VCaP (cell line): ENCODE data around the gene GPR132.

Source experiments
- H3K27ac ChIP-seq: fragments of 450-650 bp; 2 replicates; pipeline ENCODE4 v1.5.1; 2017
- TF ChIP-seq, protein P1 (sequence below): fragments of 450-650 bp; conservative IDR thresholded peaks from 2 replicates; pipeline ENCODE4 v1.5.1; 2017; ENCODE audit warnings: mild to moderate bottlenecking, moderate library complexity

The GPR132 gene

DNA sequence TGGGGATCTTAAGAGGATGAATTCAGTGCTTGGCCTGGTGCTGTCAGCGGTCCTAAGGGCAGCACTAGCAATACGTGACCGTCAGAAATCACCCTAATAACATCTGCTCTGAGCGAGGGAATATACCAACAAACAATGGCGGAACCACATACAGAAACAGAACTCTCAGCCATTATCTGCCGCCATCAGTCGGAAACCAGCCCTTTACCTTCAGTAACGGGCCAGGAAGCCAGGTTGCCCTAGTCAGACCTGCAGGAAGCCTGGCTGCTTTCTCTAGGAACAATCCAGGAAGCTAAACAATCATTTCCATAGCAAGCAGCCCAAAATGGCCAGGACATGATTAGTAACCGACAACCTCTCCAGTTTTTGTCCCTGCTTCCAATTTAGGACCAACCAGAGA, 50.0 kb downstream of the GPR132 start:
- TF ChIP-seq, protein P1, sequence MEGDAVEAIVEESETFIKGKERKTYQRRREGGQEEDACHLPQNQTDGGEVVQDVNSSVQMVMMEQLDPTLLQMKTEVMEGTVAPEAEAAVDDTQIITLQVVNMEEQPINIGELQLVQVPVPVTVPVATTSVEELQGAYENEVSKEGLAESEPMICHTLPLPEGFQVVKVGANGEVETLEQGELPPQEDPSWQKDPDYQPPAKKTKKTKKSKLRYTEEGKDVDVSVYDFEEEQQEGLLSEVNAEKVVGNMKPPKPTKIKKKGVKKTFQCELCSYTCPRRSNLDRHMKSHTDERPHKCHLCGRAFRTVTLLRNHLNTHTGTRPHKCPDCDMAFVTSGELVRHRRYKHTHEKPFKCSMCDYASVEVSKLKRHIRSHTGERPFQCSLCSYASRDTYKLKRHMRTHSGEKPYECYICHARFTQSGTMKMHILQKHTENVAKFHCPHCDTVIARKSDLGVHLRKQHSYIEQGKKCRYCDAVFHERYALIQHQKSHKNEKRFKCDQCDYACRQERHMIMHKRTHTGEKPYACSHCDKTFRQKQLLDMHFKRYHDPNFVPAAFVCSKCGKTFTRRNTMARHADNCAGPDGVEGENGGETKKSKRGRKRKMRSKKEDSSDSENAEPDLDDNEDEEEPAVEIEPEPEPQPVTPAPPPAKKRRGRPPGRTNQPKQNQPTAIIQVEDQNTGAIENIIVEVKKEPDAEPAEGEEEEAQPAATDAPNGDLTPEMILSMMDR: no peak
- H3K27ac ChIP-seq: peak overlapping the region; percentile 41; the same call in 1 of the 2 replicates

DNA sequence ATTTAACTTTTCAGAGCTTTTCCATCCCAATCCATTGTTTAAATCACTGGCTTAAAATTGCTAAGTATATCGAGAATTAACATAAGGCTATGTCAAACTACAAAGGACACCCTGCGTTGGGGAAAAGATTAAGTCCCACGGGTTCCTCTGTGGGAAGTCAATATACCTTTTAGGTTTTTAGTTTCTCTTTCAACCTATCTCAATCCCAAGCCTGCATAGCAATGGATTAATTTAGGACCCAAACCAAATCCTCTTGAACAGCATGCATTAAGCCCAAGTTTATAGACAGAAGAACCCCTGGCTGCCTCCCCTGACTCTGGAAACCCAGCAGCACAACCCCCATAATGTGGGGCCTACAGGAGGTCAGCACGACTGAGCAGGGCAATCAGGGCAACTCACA, 50.6 kb downstream of the GPR132 start:
- TF ChIP-seq, protein P1: no peak
- H3K27ac ChIP-seq: peak overlapping the region; percentile 37

DNA sequence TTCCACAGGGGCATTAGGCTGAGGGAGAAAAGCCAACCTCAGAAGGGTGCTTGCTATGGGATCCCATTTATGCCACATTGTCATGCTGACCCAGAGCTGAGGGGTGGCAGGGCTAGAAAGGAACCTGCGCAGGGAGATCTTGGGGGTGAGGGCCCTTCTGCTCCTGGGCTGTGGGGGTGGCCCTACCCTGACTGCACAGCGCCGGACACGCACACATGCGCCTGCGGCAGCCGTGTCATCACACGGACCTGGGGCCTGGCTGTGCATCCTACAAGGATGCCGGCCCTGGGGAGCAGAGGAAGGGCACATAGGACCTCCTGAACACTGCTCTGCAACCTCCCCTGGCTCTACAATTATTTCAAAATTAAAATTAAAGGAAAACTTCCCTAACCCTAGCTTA, 51.2 kb downstream of the GPR132 start:
- peak overlapping the region; percentile 37 for H3K27ac ChIP-seq
- TF ChIP-seq, protein P1: no peak

DNA sequence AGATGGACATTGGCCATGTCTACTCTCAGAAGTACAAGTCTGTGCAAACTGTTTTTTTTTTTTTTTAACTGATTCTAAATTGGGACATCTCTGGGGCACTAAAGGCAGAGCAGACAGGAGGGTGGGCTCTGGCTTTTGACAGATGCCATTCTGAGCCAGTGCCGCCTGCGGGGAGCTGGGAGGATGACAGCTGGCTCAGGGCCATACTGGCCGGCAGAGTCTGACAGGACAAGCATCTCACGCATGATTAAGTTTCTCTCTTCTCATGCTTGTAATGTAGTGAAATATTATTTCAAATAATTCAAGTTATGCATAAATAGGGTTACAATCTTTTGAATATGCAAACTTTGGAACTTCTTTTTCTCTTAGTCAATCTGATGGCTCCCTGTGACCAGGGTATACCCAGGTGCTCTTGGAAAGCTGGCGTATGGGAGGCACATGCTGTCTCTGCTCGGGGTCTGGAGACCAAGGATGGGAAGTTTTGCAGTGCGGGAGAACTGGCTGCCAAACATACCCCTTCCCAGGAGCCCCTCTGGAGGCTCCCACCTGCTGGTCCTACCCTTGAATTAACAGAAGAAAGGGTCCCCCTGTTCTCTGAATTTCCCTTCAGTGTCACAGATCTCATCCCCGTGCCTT, 52.0 kb downstream of the GPR132 start:
- H3K27ac ChIP-seq: peak overlapping the region; percentile 37
- TF ChIP-seq, protein P1: no peak; the same call in 1 of the 2 replicates

DNA sequence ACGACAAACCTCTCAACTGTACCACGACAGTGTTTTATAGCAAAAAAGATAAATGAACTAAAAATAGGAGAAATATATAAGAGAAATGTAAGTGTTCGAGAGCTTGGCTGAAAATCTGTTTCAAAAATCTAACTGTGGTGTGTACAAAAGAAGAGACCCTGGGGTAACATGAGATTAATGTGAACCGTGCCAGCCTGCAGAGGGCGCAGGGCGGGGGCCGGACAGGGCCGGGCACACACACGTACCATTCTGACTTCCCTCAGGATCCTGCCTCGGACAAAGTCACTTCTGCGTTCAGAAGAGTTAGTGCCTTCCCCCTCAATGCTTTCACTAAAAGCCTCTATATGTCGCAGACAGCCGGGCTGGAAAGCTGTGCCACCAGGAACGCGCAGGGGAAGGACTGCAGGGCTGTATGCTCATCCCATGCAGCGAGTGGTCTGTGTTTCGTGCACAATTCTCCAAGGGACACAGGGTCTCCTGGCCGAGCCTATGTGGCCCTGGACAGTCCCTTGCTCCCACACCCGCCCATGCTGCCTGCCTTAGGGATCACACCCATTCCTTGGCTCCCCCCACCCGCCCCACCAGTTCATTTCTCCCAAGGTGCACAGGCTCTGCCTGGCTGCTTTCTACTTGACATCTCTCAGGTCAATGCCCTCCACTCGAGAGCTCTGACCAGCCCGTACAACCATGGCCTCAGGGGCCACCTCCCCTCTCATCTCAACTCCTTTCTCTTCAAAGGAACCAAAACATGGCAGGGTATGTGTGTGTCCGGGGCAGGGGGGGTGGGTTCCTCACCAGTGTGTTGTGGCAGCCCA, 52.9 kb downstream of the GPR132 start:
- TF ChIP-seq, protein P1: peak; percentile 67
- peak overlapping the region; percentile 37; the same call in 1 of the 2 replicates for H3K27ac ChIP-seq

DNA sequence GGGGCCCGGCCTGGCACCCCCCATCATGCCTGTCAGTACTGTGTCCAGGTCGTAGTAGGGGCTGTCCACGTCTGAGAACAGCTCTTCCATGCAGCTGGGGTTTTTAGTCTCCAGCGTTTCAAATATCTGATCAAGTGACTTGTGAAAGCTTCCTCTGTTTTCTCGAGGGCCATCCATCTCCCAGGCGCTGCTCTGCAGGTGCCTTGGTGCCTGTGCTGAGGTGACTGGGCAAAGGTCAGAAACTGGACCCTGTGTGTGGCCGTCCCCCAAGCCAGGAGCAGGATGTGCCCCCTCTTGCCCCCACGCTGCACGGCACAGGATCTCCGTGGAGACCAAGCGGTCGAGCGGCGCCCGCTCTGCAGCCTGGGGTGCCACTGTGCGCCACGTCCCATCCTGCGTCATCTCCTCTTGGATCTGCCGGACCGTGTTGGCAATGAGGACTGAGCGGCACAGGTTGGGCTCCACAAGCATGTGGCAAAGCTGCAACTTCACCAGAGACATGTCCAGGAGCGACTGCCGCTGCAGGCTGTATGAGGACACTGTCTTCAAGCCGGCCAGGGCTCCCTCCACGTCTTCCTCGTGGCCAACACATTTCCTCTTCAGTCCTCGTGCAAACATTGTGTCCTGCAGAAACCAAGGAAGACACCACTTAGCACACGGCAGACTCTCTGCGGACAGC, 53.8 kb downstream of the GPR132 start:
- no peak overlapping the region for H3K27ac ChIP-seq
- TF ChIP-seq, protein P1: no peak

DNA sequence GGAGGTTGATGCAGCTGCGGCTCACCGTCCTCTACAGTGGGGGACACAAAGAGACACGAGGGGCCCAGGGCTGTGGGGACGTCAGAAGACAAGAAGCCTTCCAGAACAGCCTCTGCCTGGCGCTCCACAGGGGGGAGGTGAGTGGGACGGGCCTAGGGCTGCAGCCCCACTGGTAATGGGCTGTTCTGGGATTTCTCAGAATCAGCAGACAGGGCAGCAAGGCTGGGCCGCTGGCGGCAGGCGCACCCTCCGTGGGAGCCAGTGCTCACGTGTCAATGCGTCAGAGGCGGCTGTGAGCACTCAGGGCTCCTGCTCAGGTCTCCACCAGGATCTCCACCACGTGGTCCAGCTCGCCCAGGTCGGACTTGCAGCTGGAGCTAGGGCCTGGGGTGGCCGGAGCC, 54.3 kb downstream of the GPR132 start:
- no peak overlapping the region for H3K27ac ChIP-seq
- TF ChIP-seq, protein P1: no peak
